GM18907 (cell line): Measurements from ENCODE around the gene ZNF888.
"Not testable (repeated sequence)": the region's sequence is repeated elsewhere in the genome, so short reads cannot be mapped to it uniquely, and the experiment has no call there.

Source experiments
- ATAC-seq: cut with Tn5 transposase; IDR thresholded peaks from one replicate; pipeline ENCODE4 v1.9.1; 2021; ENCODE audit warnings: mild to moderate bottlenecking, moderate library complexity; ENCODE audit not compliant: unreplicated experiment

ZNF888 gene

DNA sequence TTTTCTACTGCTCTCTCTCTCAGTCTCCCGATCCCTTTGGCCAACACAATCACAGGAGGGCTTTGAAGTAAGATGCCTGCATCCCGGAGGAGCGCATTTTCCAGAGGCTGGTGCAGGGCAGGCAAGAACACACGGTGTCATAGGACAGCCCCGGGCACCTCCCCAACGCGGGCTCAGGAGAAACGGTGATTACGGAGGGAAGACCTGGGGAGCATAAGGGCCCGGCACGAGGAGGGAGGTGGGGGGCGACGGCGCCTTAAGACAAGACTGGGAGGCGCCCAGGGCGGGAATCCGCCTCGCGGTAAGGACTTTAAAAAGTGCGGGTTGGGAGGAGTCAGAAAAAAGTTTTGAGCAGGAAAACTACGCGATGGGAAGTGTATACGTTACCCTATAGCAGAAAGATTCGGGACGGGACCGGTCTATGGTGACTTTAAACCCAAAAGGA is 18.7 kb upstream of the ZNF888 start:
- ATAC-seq = peak; percentile 35

DNA sequence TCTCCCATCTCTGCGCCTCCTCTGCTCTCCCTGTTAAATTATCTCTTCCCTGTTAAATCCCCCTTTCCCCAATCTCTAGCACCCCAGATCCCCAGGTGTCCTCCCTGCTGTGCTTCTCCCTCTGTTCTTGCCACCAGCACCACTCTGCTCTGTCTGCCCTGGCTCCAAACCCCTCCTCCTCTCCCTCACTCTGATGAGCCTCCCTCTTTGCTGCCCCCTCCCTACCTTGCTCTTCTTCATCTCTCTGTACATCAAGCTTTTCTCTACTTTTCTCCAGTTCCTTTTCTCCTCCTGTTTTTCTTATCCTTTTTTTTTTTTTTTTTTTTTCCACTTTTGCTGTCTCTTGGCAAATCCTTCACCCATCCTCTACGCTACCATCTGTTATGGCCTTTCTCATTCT is 18.3 kb upstream of the ZNF888 start:
- ATAC-seq = not testable (repeated sequence)

DNA sequence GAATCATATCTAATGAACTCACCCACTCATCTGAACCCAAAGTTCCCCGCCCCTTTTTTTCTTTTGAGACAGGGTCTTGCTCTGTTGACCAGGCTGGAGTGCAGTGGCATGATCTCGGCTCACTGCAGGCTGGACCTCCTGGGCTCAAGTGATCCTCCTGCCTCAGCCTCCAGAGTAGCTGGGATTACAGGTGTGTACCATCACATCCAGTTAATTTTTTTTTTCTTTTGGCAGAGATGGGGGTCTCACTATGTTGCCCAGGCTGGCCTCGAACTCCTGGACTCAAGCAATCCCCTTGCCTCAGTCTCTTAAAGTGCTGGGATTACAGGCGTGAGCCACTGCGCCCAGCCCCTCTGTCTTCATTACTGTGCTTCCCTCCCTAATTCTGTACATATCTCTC is 17.7 kb upstream of the ZNF888 start:
- not testable (repeated sequence) for ATAC-seq

DNA sequence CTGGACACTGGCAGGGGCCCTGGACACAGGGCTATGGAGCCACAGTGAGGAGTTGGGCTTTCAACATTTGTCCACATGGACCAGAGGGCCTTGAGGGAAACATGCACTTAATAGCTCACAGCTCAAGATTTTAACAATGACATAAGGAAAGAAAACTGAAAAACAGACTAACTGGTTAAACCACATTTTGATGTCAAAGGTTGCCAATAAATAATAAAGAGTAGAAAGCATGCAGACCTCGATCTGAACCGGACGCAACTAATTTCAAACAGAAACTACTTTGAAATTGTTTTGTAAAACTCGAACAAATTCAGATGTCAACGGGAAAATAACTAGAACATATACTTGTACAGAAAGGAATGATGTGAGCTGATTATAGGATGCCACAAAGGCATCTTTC is 15.5 kb upstream of the ZNF888 start:
- no peak for ATAC-seq

DNA sequence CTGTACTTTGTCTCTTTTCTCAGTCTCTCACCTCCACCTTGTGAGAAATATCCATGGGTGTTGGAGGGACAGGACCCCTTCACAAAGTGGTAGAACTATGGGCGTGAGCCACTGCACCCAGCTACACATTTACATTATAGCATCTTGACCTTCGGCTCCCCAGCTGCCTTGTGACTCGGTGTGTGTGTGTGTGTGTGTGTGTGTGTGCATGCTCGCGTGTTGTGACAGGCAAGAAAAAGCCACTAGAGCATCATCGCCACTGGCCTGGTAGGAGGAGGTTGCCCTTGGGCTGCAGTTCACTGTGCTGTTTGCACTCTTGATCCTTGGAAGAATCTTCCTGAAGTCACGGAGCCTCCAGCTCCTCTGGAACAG is 13.7 kb upstream of the ZNF888 start:
- no peak for ATAC-seq

DNA sequence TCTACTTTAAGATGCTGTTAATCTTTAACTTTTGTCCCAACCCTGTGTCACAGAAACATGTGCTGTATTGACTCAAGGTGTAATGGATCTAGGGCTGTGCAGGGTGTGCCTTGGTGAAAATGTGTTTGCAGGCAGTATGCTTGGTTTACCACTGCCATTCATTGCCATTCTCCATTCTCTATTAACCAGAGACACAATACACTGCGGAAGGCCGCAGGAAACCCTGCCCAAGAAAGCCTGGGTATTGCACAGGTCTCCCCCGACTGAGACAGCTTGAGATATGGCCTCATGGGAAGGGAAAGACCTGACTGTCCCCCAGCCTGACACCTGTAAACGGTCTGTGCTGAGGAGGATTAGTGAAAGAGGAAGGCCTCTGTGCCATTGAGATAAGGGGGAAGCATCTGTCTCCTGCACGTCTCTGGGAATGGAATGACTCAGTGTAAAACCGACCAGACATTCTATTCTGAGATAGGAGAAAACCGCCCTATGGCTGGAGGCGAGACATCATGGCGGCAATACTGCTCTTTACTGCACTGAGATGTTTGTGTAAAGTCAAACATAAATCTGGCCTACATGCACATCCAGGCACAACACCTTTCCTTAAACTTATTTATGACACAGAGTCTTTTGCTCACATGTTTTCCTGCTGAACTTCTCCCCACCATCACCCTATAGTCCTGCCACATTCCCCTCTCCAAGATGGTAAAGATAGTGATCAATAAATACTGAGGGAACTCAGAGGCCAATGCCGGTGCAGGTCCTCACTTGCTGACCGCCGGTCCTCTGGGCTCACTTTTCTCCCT is 13.1 kb upstream of the ZNF888 start:
- no peak for ATAC-seq

DNA sequence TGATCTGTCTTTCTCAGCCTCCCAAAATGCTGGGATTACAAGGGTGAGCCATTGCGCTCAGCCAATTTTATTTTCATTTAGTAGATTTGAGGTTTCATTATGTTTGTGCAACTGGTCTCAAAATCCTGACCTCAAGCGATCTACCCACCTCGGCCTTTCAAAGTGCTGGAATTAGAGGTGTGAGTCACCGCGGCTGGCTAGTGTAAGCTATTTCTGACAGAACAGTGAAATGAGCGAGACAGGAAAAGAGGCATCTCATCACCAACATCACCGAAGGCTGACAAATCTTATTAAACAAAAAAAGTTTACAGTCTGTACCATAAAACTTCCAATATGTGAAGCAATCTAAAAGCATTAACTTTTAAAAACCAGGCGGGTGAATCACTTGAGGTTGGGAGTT is 12.2 kb upstream of the ZNF888 start:
- no peak for ATAC-seq

DNA sequence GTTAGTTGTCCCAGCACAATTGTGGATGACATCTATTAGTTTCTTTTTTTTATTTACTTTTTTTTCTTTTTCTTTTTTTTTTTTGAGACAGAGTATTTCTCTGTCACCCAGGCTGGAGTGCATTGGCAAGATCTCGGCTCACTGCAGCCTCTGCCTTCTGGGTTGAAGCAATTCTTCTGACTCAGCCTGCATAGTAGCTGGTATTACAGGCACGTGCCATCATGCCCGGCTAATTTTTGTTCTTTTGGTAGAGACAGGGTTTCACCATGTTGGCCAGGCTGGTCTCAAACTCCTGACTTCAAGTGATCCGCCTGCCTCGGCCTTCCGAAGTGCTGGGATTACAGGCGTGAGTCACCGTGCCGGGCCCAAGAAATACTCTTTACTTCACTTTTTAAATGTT is 1.4 kb upstream of the ZNF888 start:
- not testable (repeated sequence) for ATAC-seq

DNA sequence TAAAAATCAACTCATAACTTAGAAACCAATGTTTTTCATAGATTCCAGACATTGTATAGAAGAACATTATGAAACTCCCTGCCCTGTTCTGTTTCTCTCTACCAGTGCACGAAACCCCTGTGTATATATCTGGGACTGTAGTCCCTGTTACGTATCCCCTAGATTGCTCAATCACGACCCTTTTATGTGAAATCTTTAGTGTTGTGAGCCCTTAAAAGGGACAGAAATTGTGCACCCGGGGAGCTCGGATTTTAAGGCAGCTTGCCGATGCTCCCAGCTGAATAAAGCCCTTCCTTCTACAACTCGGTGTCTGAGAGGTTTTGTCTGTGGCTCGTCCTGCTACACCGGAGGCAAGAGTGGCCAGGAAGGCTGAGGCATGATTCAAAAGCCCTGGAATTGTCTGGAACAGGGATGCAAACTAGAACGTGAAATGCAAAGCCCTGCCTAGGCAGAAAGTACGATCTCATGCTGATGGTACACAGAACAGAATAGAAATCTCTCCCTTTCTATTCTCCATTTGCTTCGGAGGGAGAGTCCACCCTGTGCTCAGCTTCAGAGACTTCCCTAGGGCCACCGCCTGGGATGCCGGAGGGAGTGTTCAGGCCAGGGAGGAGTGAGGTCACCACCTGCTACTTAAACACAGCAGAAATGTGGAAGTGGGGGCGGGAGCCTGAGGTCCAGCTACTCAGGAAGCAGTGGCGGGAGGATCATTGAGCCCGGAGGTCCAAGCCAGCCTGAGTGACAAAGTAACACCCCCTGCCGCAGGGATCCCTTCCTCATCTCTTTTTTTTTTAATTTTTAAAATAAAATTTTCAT is 758 bp upstream of the ZNF888 start:
- ATAC-seq = no peak

DNA sequence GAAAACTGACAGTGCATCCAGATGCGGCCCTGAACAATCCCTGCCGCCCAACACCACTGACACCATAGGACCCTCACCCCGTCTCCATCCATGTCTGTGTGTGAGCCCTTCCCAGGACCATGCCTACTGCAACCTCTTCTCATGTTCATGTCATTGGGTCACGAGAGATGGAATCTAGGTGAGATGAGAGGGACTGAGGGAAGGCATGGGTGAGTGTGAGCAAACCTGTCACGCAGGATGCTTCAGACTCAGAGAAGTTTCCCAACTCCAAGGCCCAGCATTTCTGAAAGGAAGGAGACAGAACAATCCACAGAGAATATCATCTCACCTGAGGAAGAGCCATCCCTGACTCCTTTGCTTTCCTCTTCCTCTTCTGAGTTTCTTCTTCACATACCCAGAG is 5.7 kb downstream of the ZNF888 start:
- no peak for ATAC-seq

DNA sequence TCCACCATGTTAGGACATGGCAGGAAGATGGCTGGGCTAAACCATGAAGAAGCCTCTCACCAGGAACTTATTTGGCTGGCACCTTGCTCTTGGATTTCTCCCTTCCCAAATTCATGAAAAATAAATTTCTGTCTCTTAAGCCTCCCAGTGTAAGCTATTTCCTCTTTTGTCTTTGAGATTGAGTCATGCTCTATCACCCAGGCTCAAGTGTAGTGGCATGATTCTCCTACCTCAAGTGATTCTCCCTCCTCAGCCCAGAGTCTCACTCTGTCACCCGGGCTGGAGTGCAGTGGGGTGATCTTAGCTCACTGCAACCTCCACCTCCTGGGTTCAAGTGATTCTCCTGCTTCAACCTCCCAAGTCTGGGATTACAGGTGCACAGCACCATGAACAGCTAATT is 12.6 kb downstream of the ZNF888 start:
- ATAC-seq = no peak

DNA sequence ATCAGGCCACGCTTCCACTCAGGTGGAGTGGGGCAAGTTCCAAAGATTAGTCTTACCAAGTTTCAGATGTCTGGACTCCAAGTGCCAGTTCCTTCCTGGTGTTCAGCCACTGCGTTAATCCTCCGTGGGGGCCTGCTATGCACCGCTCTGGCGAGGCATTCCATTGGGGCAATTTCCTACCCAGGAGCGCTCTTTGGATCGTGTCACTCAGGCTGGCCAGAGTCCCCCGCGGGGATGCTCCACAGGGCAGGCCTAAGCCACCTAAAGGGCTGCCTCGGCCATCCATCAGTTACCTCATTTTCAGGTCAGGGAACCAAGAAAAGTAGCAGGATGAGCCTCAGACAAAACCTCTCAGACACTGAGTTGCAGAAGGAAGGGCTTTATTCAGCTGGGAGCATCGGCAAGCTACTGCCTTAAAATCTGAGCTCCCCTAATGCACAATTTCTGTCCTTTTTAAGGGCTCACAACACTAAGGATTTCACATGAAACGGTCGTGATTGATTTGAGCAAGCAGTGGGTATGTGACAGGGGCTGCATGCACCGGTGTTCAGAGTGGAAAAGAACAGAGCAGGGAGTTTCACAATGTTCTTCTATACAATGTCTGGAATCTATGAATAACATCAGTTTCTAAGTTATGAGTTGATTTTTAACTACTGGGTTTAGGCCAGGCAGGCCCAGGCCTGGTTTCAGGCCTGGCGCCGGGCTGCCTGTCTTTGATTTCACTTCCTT is 19.0 kb downstream of the ZNF888 start:
- ATAC-seq = not testable (repeated sequence)

DNA sequence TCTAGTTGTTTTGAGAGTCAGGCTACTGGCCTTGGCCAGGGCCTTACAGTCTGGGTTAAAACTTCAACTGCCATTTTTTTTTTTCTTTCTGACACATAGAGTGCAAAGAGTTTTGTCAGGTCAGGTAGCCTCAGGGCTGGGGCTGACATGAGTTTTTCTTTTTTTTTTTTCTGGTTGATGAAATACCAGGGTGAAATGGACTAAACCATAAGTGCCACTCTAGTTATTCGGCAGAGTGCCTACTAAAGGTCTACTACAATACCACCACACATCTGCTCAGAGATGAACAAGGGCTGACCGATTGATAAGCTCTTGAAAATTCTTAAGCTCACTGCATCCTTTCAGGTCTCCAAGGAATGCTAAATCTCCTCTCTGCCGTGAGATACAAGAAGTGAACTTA is 21.4 kb downstream of the ZNF888 start:
- ATAC-seq = no peak

DNA sequence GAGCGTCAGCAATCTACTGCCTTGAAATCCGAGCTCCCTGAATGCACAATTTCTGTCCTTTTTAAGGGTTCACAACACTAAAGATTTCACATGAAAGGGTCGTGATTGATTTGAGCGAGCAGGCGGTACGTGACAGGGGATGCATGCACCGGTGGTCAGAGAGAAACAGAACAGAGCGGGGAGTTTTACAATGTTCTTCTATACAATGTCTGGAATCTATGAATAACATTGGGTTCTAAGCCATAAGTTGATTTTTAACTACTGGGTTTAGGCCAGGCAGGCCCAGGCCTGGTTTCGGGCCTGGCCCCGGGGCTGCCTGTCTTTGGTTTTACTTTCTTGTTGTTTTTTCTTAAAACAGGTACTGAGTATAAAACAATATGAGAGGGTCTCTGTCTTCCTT is 24.6 kb downstream of the ZNF888 start:
- ATAC-seq = not testable (repeated sequence)

DNA sequence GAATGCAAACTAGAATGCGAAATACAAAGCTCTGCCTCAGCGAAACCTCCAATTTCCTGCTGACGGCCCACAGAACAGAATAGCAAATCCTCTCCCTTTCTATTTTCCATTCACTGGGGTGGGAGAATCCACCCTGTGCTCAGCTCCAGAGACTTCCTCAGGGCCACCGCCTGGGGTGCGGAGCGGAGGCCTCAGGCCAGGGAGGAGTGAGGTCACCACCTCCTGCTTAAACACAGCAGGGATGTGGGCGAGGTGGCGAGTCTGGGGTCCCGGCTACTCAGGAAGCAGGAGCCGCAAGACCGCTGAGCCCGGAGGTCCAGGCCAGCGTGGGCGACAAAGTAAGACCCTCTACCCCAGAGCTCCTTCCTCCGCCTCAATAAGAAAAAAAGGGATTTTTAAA is 25.1 kb downstream of the ZNF888 start:
- ATAC-seq = no peak

DNA sequence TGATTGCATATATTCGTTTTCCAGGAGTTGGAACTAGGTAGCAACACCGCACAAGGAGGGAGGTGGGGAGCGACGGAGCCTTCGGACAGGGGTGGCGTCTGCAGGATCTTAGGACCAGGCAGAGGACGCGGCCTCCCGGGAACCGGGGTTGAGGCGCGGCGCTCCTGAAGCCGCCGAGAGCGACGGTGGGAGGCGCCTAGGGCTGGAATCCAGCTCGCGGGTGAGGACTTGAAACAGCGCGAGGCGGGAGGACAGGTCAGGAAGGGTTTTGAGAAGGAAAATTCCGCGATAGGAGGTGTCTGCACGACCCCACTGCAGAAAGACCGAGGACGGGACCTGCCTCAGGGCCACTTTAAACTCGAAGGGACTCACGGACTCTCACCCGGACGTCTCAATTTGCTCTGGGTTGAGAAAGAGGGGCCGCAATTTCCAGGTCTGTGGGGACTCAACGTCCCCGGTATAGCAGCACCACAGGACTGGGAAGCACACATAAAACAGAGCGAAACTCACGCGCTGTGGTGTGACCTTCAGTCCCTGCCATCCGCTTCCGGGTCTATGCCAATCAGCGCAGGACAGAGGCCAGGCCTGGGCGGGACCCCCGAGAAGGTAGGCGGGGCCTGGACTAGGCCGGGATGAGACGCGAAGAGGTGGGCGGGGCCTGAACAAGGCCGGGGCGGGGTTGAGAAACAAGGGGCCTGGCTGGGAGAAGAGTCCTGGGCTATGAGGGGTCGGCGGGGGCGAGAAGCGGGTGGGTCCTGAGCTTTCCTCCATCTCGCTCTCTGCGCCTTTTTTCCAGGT is 25.9 kb downstream of the ZNF888 start, which contains the start of gene ZNF320:
Gene ZNF320 (minus strand): TSS at position 498 of the 798 bp plus-strand sequence. CDS start 7,380 bp downstream, outside the sequence.
- peak; percentile 95 for ATAC-seq

DNA sequence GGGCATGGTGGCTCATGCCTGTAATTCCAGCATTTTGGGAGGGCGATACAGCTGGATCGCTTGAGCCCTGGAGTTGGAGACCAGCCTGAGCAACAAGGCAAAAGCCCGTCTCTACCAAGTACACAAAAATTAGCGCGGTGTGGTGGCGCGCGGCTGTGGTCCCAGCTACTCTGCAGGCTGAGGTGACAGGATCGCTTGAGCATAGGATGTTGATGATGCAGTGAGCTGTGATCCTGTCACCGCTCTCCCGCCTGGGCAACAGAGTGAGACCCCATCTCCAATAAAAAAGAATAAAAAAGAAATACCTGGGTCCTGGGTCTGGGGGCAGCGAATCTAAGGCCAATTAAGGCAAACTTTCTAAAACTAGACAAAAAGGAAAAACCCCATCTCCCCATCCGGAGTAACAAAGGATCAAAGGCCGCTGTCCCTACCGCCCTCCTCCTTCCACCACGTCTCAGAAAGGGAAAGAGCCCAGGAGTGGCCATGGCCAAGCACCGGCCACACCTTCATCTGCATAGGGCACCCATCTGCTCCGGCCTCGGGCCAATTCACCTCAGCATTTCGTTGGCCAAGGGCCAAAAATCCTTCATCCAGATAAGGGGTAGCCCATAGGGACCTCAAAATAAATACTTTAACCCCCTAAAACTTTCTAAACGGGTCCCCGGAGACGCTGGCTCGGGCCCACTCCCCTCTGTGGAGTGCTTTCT is 26.6 kb downstream of the ZNF888 start:
- ATAC-seq = no peak

DNA sequence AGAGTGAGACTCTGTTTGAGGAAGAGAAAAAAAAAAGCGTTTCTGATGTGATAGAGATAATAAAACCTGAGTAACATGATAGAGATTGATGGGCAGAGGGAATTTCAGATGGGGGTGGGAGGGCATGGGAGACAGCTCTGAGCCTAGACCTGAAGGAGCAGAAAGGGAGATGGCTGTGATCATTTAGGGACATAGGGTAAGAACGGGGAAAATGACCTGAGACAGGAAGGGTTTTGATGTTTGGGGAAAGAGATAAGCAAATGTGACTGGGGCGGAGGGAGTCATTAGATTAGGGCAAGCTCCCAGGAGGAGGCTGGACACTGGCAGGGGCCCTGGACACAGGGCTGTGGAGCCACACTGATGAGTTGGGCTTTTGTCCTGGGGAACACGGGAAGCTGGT is 31.9 kb downstream of the ZNF888 start:
- ATAC-seq = no peak

DNA sequence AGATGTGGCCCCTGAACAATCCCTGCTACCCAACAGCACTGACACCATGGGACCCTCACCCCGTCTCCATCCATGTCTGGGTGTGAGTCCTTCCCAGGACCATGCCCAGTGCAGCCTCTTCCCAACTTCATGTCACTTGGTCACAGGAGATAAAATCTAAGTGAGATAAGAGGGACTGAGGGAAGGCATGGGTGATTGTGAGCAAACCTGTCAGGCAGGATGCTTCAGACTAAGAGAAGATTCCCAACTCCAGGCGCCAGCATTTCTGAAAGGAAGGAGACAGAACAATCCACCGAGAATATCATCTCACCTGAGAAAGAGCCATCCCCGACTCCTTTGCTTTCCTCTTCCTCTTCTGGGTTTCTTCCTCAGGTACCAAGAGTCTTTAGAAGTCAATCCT is 33.3 kb downstream of the ZNF888 start:
- no peak for ATAC-seq

DNA sequence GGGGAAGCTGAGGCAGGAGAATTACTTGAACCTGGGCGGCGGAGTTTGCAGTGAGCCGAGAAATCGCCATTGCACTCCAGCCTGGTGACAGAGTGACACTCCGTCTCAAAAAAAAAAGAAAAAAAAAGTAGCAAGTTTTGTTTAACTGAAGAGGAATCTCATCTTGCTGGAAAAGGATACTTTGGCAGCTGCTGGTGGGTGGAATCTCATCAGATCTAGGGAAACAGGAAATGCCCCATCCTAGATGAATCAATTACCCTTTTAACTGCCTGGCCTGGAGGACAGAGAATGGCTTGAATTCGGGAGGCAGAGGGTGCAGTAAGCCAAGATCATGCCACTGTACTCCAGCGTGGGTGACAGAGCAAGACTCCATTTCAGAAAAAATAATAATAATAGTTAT is 34.2 kb downstream of the ZNF888 start:
- ATAC-seq = no peak
